Uterus (tissue), 2 donors: ENCODE measurements around the gene LRBA.

Source experiments
- CTCF ChIP-seq, 4 experiments: fragments of 200-600 bp in 2 of 4; fragments of 450-650 bp in 2 of 4; sonication (generic) in 2 of 4; IDR thresholded peaks; one replicate each; pipeline ENCODE4 v1.5.1; 2016 to 2019; ENCODE audit warnings: antibody characterized with exemption in 4 of 4, mild to moderate bottlenecking in 2 of 4, moderate library complexity in 1 of 4
- POLR2A ChIP-seq, 2 donors: fragments of 450-650 bp; IDR thresholded peaks; one replicate each; pipeline ENCODE4 v1.6.1; 2016; ENCODE audit warnings: antibody characterized with exemption in 2 of 2, mild to moderate bottlenecking in 1 of 2, moderate library complexity in 1 of 2

DNA sequence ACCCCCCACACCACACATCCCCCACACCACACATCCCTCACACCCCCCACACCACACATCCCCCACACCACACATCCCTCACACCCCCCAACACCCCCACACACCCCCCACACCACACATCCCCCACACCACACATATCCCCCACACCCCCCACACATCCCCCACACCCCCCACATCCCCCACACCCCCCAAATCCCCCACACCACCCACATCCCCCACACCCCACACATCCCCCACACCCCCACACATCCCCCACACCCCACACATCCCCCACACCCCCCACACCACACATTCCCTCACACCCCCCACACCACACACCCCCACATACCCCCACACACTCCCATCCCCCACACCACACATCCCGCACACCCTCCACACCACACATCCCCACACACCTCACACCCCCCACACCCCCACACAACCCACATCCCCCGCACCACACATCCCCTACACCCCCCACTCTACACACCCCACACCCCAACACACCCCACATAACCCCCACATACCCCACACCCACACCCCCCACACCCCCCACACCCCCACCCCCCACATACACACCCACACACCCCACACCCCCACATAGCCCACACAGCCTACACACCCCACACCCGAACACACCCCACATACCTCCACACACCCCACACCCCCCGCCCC, 764.0 kb downstream of the LRBA start:
- TF ChIP-seq POLR2A (IDR thresholded peaks at IDR 0.05) (no peak), CTCF (IDR thresholded peaks at IDR 0.05) (no peak)
